ENCODE results near the gene OTULIN.

OTULIN gene

DNA sequence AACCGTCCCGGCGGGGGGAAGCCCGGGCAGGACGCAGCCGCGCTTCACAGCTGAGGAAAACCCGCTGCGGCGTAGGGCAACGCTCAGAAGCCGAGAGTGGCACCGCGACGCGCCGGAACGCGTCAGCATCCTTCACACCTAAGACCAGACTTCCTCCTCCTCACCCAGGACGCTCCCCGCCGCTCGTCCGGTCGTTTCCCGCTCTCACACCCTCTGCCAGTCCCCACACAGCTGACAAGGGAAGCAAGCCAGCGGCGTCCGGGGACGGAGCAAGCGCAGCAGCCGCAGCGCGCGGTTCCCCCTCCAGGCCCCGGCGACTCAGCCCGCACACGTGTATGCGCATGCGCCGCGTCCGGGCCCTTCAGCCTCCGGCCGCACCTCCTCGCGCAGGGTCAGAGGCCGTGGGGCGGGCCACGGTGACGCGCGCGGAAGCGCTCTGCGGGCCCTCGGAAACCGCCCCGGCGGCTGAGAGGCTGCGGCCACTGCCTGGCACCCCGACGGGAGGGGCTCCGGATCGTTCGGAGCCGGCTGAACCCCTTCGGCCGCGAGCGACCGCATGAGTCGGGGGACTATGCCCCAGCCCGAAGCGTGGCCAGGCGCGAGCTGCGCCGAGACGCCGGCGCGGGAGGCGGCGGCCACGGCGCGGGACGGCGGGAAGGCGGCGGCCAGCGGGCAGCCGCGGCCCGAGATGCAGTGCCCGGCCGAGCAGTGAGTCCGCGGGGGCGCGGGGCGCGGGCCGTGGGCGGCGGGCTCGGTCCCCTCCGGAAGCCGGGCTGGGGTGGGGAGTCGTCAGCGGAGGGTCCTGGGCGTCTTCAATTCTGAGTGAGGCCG lies at the start of gene OTULIN:
Gene OTULIN (plus strand): TSS at position 449 of the 831 bp plus-strand sequence. CDS start 108 bp downstream, at position 557.
- peak; percentile 91 for DNase-seq

GRCh38 chr5:14615365-14615764 lies 49.2 kb upstream of the OTULIN start:
- no peak for DNase-seq

- DNase-seq: no peak
Observed at GRCh38 chr5:14617441-14617840, 47.1 kb upstream of the OTULIN start.

GRCh38 chr5:14627270-14627669 lies 37.2 kb upstream of the OTULIN start:
- DNase-seq: no peak

DNA sequence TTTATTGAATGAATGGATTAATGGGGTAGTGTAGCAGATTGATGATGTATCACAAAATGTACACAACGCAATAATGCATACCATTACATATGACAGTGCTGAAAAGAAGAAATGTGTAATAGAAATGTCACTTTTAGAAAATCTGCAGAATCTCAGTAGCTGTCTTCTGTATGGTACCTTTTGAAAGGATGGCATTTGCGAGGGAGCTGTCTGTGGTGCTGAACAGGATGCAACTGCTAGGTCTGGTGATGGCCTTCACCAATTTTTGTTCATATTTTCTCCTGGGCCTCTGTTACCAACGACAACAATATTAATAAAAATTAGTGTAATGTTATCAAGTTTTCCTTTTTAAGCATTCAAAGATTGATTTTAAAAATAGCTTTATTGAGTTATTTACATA lies 36.2 kb upstream of the OTULIN start:
- DNase-seq: no peak

DNA sequence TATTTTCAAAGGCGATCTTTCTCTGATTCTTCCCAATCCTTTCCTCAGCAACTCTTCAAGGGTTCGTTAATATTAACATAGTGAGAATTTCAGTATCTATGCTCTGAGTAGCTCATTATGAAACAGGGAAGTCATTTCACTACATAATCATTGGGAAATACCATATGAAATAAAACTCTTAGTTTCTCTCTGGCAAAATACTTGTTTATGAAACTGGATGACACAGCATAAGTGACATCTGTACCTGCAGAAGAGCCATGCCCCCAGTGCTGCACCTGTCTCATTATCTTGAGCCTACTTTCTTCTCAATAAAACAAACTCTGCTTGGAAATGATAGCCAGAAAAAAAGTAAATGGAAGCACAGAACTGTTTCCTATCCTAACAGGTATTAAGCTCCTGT lies 33.8 kb upstream of the OTULIN start:
- DNase-seq: no peak

DNA sequence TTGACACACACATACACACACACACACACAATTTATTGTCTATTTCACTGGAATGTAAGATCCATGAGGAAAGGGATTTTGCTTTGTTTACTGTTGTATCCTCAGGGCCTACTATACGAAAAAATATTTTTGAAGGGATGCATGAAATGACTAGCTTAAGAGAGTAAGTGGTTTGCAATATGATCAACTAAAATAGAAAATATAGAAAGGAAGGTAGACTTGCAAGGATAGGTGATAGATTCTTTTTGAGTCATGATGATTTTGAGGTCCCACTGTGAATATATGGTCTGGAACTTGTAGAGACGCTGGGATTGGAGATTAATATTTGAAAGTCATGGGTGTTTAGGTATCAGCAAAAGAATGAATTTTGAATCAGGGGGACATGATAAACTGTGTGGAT lies 28.9 kb upstream of the OTULIN start:
- DNase-seq: no peak

DNA sequence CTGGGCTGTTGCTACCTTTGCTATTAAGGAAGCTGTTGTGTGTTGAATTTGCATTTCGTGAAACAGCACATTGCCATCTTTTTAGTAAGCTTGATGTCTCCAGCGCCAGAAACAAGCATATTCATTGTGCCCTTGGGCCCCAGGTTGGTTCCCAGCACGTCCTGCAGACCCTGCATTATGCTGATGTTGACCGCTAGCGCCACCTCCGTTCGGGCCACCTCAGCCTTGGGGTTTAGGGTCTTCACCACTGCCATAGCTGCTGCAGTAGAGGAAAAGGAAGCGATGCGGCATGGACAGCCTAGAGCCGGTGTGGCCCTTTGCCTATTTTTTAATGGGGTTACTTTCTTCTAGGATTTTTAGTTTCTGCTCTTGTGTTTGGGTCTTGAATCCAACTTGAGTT lies 23.8 kb upstream of the OTULIN start:
- DNase-seq: no peak

- DNase-seq: no peak
Observed at GRCh38 chr5:14644623-14645237, 19.8 kb upstream of the OTULIN start.

GRCh38 chr5:14650052-14650451 lies 14.5 kb upstream of the OTULIN start:
- DNase-seq: no peak

- no peak for DNase-seq
Observed at GRCh38 chr5:14655146-14655741, 9.3 kb upstream of the OTULIN start.

DNA sequence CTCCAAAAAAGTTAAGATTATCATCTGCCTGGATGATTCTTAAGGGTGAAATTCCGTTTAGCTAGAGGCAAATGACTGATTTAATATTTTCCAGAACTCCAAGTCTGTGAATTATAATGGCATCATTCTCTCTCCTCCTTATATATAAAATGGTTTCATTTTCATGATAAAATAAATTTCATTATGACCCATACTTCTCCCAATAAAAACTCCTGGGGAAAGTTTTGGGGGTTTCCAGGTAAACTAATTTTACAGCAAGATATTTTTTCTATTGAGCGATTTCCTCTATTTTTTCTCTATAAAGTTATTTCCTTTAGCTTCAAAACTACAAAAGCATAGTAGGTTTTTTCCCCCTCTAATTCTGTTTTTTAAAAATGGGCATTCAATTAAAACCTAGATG lies 7.6 kb upstream of the OTULIN start:
- no peak for DNase-seq

DNA sequence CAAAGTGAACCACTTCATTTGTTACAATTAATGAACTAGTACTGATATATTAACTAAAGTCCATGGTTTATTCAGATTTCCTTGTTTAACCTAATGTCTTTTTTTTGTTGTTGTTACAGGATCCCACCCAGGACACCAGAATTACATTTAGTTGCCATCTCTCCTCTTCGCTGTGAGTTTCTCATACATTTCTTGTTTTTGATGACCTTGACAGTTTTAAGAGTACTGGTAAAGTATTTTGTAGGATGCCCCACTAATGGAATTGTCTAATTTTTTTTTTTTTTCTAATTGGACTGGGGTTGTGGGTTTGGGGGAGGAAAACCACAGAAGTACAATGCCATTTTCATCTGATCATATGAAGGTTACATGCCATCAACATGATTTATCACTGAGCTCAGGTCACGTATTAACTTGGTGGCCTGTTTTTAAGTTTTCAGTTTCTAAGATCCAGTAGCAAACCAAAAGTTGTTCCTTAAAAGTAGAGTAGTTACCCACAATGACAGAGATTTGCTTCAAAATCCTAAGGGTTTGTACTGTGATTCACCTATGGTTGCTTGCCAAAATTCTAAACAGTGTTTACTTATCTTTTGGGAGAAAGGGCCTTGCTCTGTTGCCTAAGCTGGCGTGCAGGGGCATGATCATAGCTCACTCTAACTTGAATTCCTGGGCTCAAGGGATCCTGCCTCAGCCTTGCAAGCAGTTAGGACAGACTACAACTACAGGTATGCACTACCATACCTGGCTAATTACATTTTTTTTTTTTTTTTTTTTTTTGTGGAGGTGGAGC lies 4.5 kb upstream of the OTULIN start:
- DNase-seq: no peak

GRCh38 chr5:14660833-14661232 lies 3.7 kb upstream of the OTULIN start:
- DNase-seq: no peak

GRCh38 chr5:14662721-14663260 lies 1.7 kb upstream of the OTULIN start:
- DNase-seq: no peak

DNA sequence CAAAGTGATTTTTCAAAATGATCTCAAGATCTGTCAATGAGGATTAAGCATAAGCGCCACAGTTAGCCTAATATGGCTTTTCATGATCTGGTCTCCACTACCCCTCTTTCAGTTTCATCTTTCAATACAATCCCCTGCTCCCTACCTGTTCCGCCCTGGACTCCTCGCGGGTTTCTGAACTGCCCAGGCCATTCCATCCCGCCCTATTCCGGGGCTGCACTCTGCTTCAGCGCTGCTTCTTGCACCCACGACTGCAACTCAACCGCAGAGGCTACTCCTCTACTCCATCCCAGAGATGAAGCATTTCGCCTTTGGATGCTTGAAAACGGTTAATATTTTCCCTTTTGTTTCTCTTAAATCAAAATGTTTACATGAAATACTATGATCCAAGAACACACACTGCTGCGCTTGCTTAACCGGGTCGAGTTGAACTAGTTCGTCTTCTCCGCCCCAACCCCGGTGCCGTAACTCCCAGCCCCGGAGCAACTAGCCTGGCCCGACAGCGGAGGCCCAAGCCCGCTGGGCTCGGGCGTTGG lies 716 bp upstream of the OTULIN start:
- DNase-seq: peak; percentile 18

GRCh38 chr5:14665101-14665822 lies 744 bp downstream of the OTULIN start:
- DNase-seq: peak; percentile 23

DNA sequence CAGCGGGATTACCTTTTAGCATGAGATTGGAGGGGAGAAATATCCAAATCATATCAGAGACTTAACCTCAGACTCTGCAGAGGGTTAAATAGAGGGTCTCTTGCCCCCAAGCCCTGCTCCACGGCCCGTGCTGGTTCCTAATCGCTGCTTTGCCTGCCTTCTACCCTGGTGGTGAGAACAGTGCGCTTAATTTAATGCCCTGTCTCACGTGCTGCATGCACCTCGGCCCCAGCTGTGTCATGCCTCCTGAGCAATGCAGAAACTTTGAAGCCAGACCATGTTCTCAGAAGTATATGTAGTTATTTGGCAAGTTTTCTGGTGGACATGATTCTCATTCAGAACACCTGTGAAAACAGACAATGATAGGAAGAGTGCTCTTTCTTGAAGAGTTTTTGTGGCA lies 1.4 kb downstream of the OTULIN start:
- DNase-seq: no peak

- DNase-seq: no peak
Observed at GRCh38 chr5:14666357-14666756, 1.8 kb downstream of the OTULIN start.

- DNase-seq: no peak
Observed at GRCh38 chr5:14667290-14667689, 2.8 kb downstream of the OTULIN start.

- DNase-seq: no peak
Observed at GRCh38 chr5:14667770-14668169, 3.3 kb downstream of the OTULIN start.

GRCh38 chr5:14668181-14668591 lies 3.7 kb downstream of the OTULIN start:
- DNase-seq: no peak
